GM18867 (cell line): Measurements from ENCODE around the gene RBSN.
A peak's percentile ranks its signal among the peaks of the same experiment; 100 is the strongest.
"Not testable (repeated sequence)": the region's sequence is repeated elsewhere in the genome, so short reads cannot be mapped to it uniquely, and the experiment has no call there.

Experiments used
- ATAC-seq: cut with Tn5 transposase; IDR thresholded peaks from one replicate; pipeline ENCODE4 v1.9.1; 2021; ENCODE audit warnings: mild to moderate bottlenecking, moderate library complexity; ENCODE audit not compliant: unreplicated experiment

Gene RBSN

DNA sequence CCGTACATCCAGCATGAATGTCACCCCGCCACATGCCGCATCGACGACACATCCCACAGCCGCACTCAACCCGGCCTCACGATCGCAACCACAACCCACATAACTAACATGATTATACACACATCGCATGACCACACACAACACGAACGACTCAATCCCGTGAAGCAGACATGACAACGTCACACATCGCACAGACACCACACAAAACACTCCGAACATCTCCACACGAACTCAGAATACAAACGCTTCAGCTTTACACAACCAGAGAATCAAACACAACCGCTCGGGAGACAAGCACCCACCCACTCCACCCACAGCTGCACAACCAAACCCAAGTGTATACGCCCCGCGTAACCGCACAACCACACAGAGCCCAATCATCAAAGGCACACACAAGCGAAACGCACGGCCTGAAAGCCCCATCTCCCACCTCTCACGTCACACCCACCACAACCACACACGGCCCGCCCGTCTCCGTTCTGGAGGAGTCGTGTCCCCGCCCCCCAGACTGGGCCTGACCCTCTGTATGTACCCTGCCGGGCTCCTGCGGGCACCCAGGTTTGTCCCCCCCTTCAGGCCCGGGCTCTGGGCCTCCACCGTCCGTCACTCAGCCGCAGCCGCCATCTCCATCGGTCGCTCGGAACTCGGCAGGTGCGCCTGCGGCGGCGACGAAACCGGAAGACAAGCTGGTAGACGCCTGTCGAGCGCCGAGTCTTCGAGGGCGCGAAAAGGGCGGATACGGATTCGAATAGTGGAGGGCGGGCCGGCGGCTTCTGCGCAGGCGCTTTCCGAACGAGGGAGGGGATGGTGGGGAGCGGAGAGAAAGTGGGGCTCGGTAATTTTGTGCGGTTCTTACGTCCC, at the start of gene RBSN:
RBSN (minus strand) TSS at position 646 of the 861 bp plus-strand sequence. CDS start 3,028 bp downstream, outside the sequence.
- peak; percentile 87 for ATAC-seq

GRCh38 chr3:15148614-15149013, 49.7 kb upstream of the RBSN start:
- no peak for ATAC-seq

DNA sequence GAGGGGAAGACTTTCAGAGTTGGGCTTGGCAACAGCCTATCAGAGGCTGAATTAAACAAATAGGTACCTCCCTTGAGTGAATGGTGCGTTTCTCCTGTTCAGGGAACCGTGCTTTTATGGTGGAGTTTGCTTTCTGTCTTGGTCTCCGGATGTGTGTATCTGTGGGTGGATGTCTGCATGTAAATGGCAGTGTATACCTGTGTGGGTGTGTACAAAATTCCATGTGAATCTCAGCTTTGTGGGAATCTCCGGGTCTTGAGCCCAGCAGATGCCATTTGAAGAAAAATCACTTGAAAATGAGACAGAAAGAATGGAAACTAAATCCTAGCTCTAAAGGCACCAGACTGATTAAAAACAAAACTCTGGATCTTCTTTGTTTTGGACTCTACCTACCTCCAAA, 37.9 kb upstream of the RBSN start:
- not testable (repeated sequence) for ATAC-seq

GRCh38 chr3:15134968-15135367, 36.0 kb upstream of the RBSN start:
- ATAC-seq, result not testable (repeated sequence)

GRCh38 chr3:15128403-15128802, 29.5 kb upstream of the RBSN start:
- ATAC-seq, result not testable (repeated sequence)

GRCh38 chr3:15126975-15127374, 28.0 kb upstream of the RBSN start:
- ATAC-seq, result not testable (repeated sequence)

GRCh38 chr3:15122398-15122797, 23.4 kb upstream of the RBSN start:
- ATAC-seq, result no peak

DNA sequence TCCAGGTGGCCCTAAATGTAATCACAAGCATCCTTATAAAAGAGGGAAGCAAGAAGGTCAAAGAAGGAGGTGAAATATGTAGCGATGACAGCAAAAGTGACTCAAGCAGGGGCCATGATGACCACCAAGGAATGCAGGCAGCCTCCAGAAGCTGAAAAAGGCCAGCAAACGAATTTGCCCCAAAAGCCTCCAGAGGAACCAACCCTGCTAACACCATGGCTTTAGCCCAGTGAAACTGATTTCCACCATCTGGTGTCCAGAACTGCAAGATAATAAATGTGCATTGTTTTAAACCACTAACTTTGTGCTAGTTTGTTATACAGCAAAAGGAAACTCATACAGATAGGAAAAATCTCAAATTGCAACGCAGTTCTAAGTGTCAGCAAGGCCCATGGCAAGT, 23.0 kb upstream of the RBSN start:
- no peak for ATAC-seq

DNA sequence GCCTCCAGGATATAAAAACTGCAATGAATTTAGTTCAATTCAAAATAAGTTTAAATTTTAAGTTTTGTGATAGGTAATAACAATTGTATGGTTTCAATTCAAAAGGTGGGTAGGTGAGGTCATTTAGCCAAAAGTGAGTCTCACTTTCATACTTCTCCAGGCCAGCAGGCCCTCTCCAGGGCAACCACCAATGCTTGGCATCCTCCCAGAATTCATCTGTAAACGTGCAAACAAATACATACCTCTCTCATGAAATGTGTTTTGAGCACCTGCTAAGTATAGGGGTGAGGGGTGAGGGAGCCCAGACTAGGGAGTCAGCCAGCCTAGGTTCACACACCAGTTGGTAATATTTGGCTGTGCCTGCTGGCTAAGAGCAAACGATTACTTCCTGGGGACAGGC, 22.0 kb upstream of the RBSN start:
- ATAC-seq, result peak; percentile 52

- ATAC-seq, result no peak
These were observed 18.1 kb upstream of the RBSN start for GRCh38 chr3:15117011-15117410.

DNA sequence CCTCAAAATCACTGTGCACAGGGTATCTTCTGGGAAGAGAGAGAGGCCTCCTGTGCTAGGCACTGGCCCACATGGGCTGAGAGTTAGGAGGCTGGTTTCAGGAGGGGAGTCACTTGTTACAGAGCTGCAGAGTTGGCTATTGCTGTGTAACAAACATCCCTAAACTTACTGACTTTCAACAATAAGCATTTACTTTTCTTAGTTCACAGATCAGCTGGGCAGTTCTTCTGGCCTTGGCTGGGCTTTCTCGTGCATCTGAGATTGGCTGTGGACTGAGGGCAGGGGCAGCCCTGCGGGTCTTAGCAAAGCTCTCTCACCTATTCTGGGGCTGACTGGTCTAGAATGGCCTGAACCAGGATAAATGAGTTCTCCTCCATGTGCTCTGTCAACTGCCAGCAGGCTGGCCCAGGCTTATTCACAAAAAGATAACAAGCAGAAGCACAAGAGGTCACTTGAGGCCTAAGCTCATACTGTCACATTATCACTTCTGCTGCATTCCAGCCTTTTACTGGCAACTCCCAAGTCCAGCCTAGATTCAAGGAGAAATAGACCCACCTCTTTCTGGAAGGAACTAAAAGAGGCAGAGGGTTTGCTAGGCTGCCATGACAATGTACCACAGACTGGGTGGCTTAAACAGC, 17.2 kb upstream of the RBSN start:
- ATAC-seq, result no peak

GRCh38 chr3:15114466-15115358, 15.8 kb upstream of the RBSN start:
- ATAC-seq, result no peak

DNA sequence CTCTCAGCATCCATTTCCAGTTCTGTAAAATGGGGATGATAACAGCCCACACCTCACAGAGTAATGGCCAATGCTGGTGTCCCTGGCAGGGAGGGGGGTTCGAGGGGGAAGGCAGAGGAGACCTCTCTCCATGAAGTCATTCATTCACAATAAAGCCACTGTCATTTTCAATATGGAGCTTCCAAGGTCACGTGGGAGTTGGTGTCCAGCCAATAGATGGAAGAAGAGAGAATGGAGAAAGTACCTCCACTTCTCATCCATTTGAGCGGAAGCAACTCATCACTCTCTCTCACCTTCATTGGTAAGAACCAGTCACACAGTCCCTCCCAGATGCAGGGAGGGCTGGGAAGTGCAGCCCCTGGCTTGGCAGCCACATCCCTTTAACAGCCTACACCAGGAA, 14.9 kb upstream of the RBSN start:
- no peak for ATAC-seq

DNA sequence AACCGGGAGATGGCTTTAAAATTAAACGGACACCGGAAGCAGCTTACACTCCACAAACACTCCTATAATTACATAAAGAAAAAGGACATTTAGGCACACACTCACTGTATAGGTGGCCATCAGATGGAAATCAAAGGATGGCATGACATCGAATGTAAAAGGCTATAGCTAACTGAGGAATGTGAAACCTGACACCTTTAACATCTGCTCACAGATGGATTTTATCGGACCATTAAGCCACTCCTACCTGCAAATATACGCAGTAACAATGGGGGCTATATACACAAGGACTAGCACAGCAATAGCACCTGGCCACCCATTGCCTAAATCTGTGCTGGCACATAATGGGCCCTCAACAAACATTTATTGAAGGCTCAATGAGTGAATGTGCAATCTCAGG, 14.5 kb upstream of the RBSN start:
- no peak for ATAC-seq

DNA sequence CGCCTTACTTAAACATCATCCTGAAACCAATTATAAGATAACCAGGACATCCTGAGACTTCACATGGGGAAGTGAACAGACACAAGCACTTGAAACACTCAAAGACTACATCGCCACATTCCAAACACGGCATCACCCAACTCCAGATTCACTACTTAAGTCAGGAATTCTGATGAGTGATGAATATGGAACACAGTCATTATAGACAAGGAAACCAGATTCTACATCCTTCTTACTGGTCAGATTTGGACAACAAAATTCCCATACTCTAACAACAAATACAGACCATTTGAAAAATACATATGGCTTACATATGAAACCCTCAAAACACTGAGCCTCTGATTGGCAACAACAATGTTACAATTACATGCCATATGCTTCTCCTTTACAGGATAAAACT, 13.1 kb upstream of the RBSN start:
- ATAC-seq, result no peak

GRCh38 chr3:15110206-15110605, 11.3 kb upstream of the RBSN start:
- ATAC-seq, result no peak

- ATAC-seq, result no peak
These were observed 9.9 kb upstream of the RBSN start for GRCh38 chr3:15108869-15109268.

- peak; percentile 80 for ATAC-seq
These were observed 9.2 kb upstream of the RBSN start for GRCh38 chr3:15108082-15108545.

- ATAC-seq, result no peak
These were observed 8.4 kb upstream of the RBSN start for GRCh38 chr3:15107075-15107947.

DNA sequence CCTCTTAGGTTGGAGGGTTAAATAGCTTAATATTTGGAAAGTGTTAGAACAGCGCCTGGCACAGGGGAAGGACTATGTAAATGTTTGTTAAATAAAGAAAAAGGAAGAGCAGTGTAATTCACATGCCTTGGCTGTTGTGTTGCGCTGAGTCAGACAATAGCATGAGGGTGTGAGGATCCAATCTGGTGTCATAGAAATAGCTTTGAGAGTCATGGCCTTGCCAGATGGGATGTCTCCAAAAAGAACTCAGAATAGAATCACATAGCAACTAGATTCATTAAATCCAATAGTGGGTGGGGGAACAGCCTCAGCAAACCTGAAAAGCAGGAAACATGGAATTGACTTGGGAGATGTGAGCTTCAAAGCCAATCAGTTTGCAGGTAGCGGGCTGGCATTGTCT, 3.9 kb upstream of the RBSN start:
- ATAC-seq, result no peak
